NOMO-1 treated with dmso at 0.1 percent for 144 hours (cell line): ENCODE results near the gene ZNF71.

Experiments
- DNase-seq: peaks from one replicate; lab custom pipeline; 2025; ENCODE audit not compliant: unreplicated experiment; lab: John Stamatoyannopoulos, UW

The ZNF71 gene

GRCh38 chr19:56594783-56595547 is at the start of gene ZNF71:
Gene ZNF71, plus strand, starts transcription at chr19:56595302. Its CDS starts 6,257 bp downstream, at chr19:56601559.
- DNase-seq = peak; percentile 50

DNA sequence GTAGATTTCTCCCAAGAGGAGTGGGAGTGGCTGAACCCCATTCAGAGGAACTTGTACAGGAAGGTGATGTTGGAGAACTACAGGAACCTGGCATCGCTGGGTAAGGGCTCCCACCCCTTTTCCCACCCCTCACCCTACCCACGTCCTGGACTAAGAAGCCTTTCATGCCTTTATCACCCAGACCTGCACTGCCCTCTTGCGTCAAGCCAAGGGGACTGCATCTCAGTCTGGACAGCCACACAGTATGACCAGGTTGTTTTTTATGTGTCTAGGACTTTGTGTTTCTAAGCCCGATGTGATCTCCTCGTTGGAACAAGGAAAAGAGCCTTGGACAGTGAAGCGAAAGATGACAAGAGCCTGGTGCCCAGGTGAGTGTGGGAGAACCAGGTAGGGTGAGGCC is 47.6 kb upstream of the ZNF71 start:
- DNase-seq = no peak

- DNase-seq = no peak
Measured at GRCh38 chr19:56554272-56554869, 40.7 kb upstream of the ZNF71 start.

DNA sequence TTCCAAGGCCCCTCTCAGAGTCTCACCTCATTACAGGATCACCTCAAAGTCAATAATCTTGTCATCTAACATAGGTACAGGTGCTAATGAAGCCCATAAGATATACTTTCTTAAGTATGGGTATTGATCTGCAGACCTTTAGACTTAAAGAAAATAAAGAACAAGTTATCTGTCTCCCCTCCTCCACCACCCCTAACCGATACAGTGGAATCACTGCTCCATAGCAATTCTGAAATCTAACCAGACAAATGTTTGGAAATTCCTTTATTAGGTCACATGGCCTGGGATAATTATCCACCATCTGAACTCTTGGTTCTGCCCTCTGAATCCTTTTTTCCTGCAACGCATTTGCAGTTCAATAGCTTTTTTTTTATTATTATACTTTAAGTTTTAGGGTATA is 32.3 kb upstream of the ZNF71 start:
- no peak for DNase-seq

GRCh38 chr19:56566904-56567273 is 28.2 kb upstream of the ZNF71 start:
- DNase-seq = no peak

DNA sequence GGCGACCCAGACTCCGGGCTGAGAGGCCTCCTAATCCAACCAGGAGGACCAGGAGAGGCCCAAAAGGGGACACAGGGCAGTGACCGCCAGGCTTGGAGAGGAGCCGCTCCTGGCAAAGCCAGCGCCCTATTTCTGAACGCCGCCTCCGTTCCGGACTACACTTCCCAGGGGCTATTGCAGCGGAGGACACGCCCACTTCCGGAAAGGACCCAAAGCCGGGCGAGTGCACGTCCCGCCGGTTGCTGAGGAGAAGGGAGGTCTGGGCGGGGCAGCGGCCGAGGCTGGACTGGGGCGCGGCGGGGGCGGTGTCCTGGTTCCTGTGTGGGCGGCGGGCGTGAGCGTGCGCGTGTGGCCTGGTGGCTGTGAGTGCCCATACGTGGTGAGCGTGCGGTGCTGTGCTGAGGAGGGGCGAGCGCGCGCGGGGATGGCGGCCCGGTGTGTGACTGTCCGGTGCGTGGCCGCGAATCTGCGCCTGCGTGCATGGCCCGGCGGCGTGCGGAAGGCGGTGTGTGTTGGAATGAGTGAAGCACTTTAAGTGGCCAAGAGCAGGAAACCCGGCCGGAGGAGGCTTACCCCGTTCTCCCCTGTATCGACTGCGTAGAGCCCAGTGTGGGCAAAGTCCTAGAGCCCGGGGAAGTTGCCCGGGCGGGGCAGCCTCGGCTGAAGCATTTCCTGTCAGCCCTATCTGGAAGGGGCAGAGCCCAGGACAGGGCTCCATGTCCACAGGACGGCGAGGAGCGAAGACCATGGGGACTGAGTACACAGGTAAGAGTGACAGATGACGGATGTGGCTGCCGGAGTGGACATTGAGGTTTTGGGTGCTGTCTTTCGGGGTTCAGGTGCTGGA is 27.6 kb upstream of the ZNF71 start, which contains the start of gene ZNF470:
TSS of gene ZNF470 (plus strand) at position 195 of the 847 bp plus-strand sequence. CDS start 2,844 bp downstream, outside the sequence.
- DNase-seq = peak; percentile 69

- DNase-seq = no peak
Measured at GRCh38 chr19:56572589-56572988, 22.5 kb upstream of the ZNF71 start.

- no peak for DNase-seq
Measured at GRCh38 chr19:56573914-56574313, 21.2 kb upstream of the ZNF71 start.

- DNase-seq = no peak
Measured at GRCh38 chr19:56577719-56578602, 17.1 kb upstream of the ZNF71 start.

DNA sequence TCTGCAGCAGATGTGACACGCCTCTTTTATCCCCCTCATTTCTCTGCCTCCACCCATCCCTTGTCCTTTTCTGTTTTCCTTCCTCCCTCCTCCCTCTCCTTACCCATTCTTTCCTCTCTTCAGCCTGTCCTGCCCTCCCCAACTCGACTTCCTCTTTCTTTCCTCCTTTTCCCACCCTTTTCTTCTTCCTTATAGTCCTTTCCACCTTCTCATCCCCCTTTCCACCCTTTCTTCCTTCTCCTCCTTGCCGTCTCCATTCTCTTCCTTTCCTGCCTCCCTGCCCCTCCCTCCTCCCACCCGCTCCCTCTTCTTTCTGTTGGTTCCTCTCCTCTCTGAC is 688 bp upstream of the ZNF71 start:
- DNase-seq = no peak

- DNase-seq = no peak
Measured at GRCh38 chr19:56595548-56595899, 422 bp downstream of the ZNF71 start.

- no peak for DNase-seq
Measured at GRCh38 chr19:56596676-56597075, 1.6 kb downstream of the ZNF71 start.

DNA sequence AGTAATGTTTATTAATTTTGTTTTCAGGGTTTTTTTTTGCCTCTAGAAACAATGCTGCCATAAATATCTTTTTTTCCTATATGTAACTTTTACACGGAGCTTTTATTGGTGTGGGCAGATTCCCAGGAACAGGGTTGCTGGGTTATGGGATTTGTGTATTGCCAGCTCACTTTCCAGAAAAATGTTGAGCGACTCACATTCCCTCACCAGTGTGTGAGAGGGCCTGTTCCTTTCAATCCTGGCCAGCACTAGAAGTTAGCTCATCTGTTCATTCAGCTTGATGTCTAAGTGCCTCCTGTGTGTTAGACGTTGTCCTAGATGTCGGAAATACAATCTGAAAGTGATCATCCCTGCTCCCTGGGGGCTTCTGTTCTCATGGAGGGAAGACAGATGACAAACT is 2.6 kb downstream of the ZNF71 start:
- no peak for DNase-seq

GRCh38 chr19:56601375-56601774 is 6.3 kb downstream of the ZNF71 start:
- DNase-seq = no peak

- DNase-seq = no peak
Measured at GRCh38 chr19:56603829-56604228, 8.7 kb downstream of the ZNF71 start.

- DNase-seq = no peak
Measured at GRCh38 chr19:56608274-56608964, 13.3 kb downstream of the ZNF71 start.

DNA sequence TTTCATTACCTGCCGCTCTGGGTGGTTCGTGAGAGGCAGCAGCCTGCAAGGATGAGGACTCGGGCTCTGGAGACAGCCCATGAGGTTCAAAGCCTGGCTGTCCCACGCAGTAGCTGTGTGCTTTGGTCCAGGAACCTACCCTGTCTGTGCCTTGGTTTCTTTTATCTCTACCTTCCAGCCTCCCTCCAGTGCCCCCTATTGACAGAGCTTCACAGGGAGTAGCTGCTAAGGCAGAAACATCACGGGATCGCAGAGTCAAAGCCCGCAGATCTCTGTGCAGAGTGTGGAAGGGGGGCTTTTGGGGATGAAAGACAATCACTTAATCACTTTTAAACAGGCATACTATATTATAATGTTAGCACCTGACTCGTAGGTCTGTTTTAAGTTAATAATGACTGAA is 16.2 kb downstream of the ZNF71 start:
- DNase-seq = no peak

GRCh38 chr19:56612737-56613136 is 17.6 kb downstream of the ZNF71 start:
- no peak for DNase-seq

DNA sequence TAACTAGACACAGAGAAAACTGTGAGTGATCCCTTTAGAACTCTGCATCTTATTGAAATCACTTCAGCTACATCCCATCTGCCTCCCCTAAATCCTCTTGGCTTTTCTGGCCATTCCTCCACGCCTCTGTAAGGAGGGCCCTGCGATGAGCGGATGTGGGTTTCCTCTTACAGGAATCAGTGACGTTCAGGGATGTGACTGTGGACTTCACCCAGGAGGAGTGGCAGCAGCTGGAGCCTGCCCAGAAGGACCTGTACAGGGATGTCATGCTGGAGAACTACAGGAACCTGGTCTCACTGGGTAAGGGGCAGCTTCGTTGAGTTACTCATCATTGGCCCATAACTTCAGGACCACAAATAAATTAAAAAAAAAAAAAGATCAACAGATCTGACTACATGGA is 18.5 kb downstream of the ZNF71 start:
- DNase-seq = no peak

DNA sequence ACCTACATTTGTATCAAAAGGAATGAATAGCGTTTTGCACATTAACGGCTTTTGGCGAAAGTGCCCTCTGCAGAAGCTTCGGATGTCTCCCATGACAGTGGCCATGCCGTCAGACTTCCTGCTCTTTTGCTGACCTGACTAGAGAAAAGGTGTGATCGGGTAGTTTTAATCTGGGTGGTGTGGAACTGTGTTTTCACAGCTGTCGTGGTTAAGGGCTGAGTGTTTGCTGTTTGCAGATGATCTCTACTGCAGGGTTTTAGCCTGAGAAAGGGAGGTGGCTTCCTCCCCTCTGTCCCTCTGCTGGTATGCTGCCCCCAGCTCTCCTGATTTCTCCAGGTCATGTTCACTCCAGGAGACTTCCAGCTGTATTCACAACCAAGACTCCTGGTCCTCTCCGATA is 22.4 kb downstream of the ZNF71 start:
- DNase-seq = no peak
